Measurements from ENCODE around the gene VKORC1L1.

- TF ChIP-seq CTCF (IDR thresholded peaks at IDR 0.05) (no peak), POLR2A (IDR thresholded peaks at IDR 0.05) (no peak), POLR2AphosphoS5 (IDR thresholded peaks at IDR 0.05) (no peak), EP300 (IDR thresholded peaks at IDR 0.05) (no peak)
Measured at GRCh38 chr7:65974876-65975275, 102.0 kb downstream of the VKORC1L1 start.

Data from sigmoid colon (tissue), 4 donors.